ENCODE data around the gene KRTAP23-1. TPM values are rescaled to one million over a fixed set of nuclear protein-coding genes. Genes with fewer than 3 reads are reported as not detected.

KRTAP23-1 gene, protein sequence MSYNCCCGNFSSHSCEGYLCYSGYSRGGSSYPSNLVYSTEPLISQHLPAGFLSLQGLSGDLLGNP
- not detected for total RNA-seq

DNA sequence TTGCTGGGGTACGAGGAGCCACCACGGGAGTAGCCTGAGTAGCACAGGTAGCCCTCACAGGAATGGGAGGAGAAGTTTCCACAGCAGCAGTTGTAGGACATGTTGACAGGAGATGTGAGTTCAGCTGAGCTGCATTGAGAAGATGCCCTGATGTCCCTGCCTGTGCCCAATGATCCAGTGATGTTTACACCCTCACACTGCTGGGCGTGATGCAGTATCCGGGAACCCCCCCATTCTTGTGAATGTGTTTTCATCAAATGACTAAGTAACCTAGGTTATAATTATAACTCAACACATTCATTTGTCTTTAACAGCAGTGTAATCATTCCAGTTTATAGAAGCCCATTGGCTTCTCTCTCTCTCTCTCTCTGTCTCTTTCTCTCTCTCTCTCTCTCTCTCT lies at the start of gene KRTAP23-1:
KRTAP23-1 (minus strand) TSS at position 101 of the 400 bp plus-strand sequence; CDS start at position 101, 0 bp downstream.

DNA sequence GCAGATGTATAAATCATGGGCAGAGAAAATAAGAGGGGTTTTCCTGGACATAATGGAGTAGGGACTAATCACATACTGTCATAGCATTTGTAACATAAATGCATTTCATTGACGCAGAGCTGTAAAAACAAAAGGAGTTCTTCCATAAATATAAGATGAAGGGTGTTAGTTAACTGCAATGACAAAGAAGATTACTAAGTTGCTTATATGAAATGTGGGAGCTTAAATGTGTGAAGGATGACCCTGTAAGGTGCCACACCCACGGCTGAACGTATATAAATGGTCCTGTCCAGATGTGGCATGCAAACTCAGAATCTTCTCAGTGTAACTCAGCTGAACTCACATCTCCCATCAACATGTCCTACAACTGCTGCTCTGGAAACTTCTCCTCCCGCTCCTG lies 47.3 kb upstream of the KRTAP23-1 start, which contains the start of gene KRTAP13-1:
KRTAP13-1 (plus strand) TSS at position 301 of the 400 bp plus-strand sequence; CDS start at position 357, 56 bp downstream.

DNA sequence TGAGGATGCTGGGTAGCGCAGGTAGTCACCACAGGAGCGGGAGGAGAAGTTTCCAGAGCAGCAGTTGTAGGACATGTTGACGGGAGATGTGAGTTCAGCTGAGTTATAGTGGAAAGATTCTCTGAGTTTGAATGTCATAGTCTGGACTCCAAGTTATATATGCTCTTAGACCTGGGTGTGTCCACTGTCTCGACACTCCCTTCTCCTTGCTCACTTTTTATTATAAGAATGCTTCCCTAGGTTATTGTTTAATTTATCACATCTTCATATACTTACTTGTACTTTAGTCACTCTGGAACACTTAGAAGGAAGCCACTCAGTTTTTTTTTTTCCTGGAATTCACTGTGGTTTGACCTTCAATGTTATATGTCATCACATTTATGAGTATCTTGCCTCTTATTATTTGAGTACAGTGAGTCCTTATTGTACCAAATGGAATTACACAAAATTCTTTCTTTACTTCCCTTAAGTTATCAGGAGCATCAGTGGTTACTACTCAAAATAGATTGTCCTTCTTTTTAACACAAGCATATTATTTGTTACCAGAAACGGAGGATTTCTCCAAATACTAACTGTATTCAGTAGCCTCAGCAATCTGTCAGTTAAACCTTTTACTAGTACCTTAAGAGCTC lies 23.8 kb upstream of the KRTAP23-1 start, which contains the start of gene KRTAP13-2:
KRTAP13-2 (minus strand) TSS at position 133 of the 632 bp plus-strand sequence; CDS start at position 75, 58 bp downstream.

DNA sequence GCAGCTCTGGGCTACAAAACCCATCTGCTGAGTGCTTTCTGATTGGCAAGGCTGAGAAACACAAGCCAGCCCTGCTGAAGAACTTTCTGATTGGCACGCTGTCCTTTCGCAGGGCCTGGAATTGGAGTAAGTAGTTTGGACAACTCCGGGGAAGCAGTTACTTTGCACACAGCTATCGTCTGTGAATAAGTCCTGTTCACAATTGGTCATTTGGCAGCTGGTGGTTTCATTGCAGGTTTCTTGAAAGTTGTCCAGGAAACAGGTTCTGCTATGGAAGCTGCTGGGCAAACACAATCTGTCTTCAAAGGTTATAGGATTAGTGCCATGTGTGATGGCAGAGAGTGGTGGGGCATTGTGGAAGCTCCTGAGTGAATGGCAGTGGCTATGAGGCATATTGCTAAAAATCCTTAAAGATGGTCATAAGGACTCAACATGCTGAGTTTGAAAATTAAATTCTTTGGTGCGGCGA lies 11.1 kb downstream of the KRTAP23-1 start, which contains the start of gene KRTAP27-1:
KRTAP27-1 (minus strand) TSS at position 419 of the 469 bp plus-strand sequence; CDS start at position 393, 26 bp downstream.

DNA sequence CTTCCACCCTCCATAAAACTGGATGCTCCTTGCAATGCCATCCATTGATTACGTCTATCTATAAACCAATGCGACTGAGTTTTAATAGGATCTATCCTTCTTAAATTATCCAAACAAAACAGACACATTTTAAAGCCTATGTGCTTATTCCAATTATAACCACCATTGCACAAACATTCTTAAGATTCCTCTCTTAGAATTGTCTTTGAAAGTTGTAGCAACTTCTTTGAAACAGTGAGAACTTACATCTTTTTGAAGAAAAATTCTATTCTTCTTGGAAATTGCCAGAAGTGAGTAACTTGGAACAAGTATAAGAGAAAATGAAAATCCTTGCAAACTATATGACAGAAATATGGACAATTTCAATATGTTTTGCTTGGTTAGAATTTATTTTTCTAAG lies 28.2 kb downstream of the KRTAP23-1 start, which contains the start of gene KRTAP26-1:
KRTAP26-1 (minus strand) TSS at position 101 of the 400 bp plus-strand sequence. CDS start 280 bp downstream, outside the sequence.

Small RNAs within 50 kb of the gene (small RNA-seq; reads per million reads assigned to genes)
- not detected for gene KRTAP23-1
- gene MIR4327: not detected

Other genes with a start within 250 kb of the KRTAP23-1 start
- not detected for gene CLDN17, start 181.8 kb downstream of the KRTAP23-1 start, total RNA-seq
- not detected for gene CLDN8, start 132.5 kb downstream of the KRTAP23-1 start, total RNA-seq
- gene KRTAP24-1, start 65.7 kb downstream of the KRTAP23-1 start, total RNA-seq: not detected
- gene KRTAP25-1, start 59.1 kb downstream of the KRTAP23-1 start, total RNA-seq: not detected
- gene KRTAP26-1, start 28.3 kb downstream of the KRTAP23-1 start, total RNA-seq: not detected
- not detected for gene KRTAP27-1, start 10.9 kb downstream of the KRTAP23-1 start, total RNA-seq
- not detected for gene KRTAP13-2, start 23.7 kb upstream of the KRTAP23-1 start, total RNA-seq
- gene KRTAP13-1, start 47.4 kb upstream of the KRTAP23-1 start, total RNA-seq: not detected
- gene KRTAP13-3, start 77.3 kb upstream of the KRTAP23-1 start, total RNA-seq: not detected
- not detected for gene KRTAP13-4, start 81.6 kb upstream of the KRTAP23-1 start, total RNA-seq
- gene KRTAP15-1, start 91.7 kb upstream of the KRTAP23-1 start, total RNA-seq: not detected
- gene KRTAP19-1, start 131.8 kb upstream of the KRTAP23-1 start, total RNA-seq: not detected
- gene KRTAP19-2, start 138.8 kb upstream of the KRTAP23-1 start, total RNA-seq: not detected
- gene KRTAP19-3, start 143.4 kb upstream of the KRTAP23-1 start, total RNA-seq: not detected
- gene KRTAP19-4, start 148.6 kb upstream of the KRTAP23-1 start, total RNA-seq: not detected
- gene KRTAP19-5, start 153.5 kb upstream of the KRTAP23-1 start, total RNA-seq: not detected
- gene KRTAP19-6, start 193.3 kb upstream of the KRTAP23-1 start, total RNA-seq: not detected
- not detected for gene KRTAP19-7, start 212.7 kb upstream of the KRTAP23-1 start, total RNA-seq
- not detected for gene KRTAP22-2, start 241.8 kb upstream of the KRTAP23-1 start, total RNA-seq
- not detected for gene KRTAP6-3, start 243.8 kb upstream of the KRTAP23-1 start, total RNA-seq